Metanephros (tissue), 2 donors: ENCODE measurements around the gene ALDH16A1. TPM values are rescaled to one million over a fixed set of nuclear protein-coding genes. Genes with fewer than 3 reads are reported as not detected.

Experiments used
- small RNA-seq: library from RNA; depleted of rRNA; stranded (forward); fragments of <200 nt; gene quantifications from one replicate; pipeline ENCODE3, GENCODE V24; 2014; ENCODE audit warnings: low replicate concordance
- total RNA-seq: library from RNA; depleted of rRNA; stranded (reverse); fragments of >200 nt; gene quantifications from one replicate; pipeline ENCODE4 v1.2.3, GENCODE V29; 2014

The ALDH16A1 gene
- 43.6 TPM for total RNA-seq

DNA sequence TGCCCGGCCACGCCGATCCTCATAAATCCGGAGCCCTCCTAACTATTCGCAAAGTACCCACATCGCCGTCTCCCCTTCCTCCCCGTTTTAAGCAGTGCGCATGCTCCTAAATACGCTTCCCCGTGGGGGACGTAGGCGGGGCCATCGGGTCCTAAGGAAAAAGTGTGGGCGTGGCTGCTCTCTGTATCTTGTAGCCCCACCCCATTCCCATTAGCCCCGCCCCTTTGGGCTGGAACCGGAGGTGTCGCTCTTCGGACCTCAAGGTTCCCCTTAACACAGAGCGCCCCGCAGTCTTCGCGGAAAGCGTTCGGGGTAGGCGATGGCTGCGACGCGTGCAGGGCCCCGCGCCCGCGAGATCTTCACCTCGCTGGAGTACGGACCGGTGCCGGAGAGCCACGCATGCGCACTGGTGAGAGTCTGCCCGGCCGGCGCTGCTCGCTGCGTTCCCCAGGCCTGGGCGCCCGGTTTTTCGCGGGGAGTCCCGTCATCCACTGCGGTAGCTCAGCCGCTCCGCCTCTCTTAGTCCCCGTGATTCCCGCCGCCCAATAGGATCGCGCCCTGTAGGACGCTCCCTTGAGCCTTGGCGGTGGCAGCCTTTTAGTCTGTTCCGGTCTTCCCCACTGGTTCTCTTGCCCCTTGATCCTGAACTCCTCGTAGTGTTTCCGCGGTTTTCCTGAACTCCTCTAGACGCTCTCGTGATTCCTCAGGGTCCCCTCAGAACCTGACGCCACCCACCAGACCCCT, at the start of gene ALDH16A1:
TSS of gene ALDH16A1 (plus strand) at position 213 of the 744 bp plus-strand sequence. CDS start at position 320, 107 bp downstream.

GRCh38 chr19:49423071-49423984, 29.7 kb upstream of the ALDH16A1 start, which contains the start of gene PTH2:
TSS of gene PTH2 (minus strand) at chr19:49423441. CDS start at chr19:49423339, 102 bp downstream.

GRCh38 chr19:49425178-49425577, 27.8 kb upstream of the ALDH16A1 start, which contains the start of gene GFY:
TSS of gene GFY (plus strand) at chr19:49425388. CDS start at chr19:49426431, 1,043 bp downstream.

DNA sequence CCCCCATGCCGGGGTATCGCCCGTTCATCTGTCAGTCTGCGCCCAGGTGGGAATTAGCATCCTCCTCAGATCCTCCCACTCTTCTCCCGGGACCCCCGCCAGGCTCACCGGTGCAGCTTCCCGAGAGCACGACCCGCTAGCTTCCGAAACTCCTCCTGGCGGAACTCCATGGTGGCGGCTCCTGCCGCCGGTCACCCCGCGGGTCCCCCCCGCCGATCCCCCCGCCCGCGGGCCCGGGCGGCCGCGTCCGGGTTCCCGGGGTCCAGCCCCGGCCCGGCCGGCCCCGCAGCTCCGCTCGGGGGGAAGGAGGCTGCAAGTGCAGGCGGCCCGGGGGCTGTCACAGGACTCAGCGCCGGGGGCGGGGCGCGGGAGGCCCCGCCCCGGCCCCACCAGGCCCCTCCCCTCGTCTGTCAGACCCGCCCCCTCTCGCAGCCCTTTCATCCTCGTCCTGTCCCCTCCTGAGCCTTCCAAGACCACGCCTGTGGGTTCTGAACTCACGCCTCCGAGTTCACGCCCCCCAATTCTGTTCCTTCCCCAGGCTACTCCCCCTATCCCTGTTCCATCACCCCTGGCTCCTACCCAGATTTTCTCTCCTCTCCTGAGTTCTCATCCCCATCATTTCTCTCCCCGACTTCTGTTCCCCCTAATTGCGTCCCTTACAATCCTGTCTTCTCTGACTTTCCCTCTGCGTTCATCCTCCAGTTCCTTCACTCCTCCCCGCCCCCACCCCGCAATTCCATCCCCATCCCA, 11.6 kb upstream of the ALDH16A1 start, which contains the start of gene SLC17A7:
TSS of gene SLC17A7 (minus strand) at position 318 of the 750 bp plus-strand sequence. CDS start at position 170, 148 bp downstream.

DNA sequence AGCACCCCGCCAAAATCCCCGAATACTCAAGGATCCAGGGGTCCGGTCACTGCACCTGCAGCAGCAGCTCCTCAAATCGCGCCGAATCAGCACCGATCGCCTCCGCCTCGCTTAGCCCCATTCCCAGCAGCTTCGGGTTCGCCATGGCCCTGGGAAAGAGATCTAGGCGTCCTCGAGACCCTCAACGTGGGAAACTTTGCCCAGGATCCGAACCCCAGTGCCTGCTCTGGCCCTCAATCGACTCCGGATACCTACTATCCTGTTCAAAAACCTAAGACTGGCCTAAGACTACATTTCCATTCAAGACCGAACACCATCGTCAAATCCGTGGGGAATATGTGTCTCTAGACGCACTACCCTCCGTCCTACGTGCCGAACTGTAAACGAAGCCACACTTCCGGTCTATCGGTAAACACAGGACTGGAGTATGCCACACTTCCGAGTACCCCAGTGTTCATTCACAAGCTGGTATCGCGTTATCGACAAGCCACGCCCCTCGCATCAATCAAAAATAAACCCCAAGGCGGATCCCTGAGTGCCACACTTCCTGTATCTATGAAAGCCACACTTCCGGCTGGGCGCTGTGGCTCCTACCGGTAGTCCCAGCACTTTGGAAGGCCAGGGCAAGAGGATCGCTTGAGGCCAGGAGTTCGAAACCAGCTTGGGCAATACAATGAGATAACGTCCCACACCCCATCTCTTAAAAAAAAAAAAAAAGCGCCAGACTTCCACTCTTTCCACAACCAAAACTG, 1.4 kb upstream of the ALDH16A1 start, which contains the start of gene PIH1D1:
TSS of gene PIH1D1 (minus strand) at position 385 of the 752 bp plus-strand sequence. CDS start at position 145, 240 bp downstream.

GRCh38 chr19:49473868-49474541, 21.0 kb downstream of the ALDH16A1 start, which contains the start of gene FLT3LG:
TSS of gene FLT3LG (plus strand) at chr19:49474215. CDS start at chr19:49474640, 425 bp downstream.

GRCh38 chr19:49487277-49488045, 34.4 kb downstream of the ALDH16A1 start, which contains the start of gene RPL13A:
TSS of gene RPL13A (plus strand) at chr19:49487608. CDS start at chr19:49487630, 22 bp downstream.

Small RNA genes within 50 kb of the gene (small RNA-seq; reads per million reads assigned to genes)
- gene COX6CP7, result not detected
- gene MIR150, result 5.1 reads per million, percentile 93 among the genes with 10 or more reads in this experiment
- gene SNORD32A, result not detected
- not detected for gene SNORD33
- not detected for gene SNORD34
- not detected for gene SNORD35A
- not detected for gene SNORD35B

Other genes starting within 250 kb of the ALDH16A1 start
- gene SLC6A16, start 128.0 kb upstream of the ALDH16A1 start, total RNA-seq, result 3.2 TPM
- 16.5 TPM for gene CD37, start 117.8 kb upstream of the ALDH16A1 start, total RNA-seq
- 49.9 TPM for gene TEAD2, start 90.8 kb upstream of the ALDH16A1 start, total RNA-seq
- gene DKKL1, start 89.3 kb upstream of the ALDH16A1 start, total RNA-seq, result 1.5 TPM
- gene KASH5, start 65.0 kb upstream of the ALDH16A1 start, total RNA-seq, result not detected
- not detected for gene PTH2, start 29.8 kb upstream of the ALDH16A1 start, total RNA-seq
- gene GFY, start 27.8 kb upstream of the ALDH16A1 start, total RNA-seq, result not detected
- 2.8 TPM for gene SLC17A7, start 11.7 kb upstream of the ALDH16A1 start, total RNA-seq
- 76.4 TPM for gene PIH1D1, start 1.4 kb upstream of the ALDH16A1 start, total RNA-seq
- 3.1 TPM for gene FLT3LG, start 21.0 kb downstream of the ALDH16A1 start, total RNA-seq
- 2,667 TPM for gene RPL13A, start 34.4 kb downstream of the ALDH16A1 start, total RNA-seq
- 2,754 TPM for gene RPS11, start 43.2 kb downstream of the ALDH16A1 start, total RNA-seq
- 205 TPM for gene FCGRT, start 59.4 kb downstream of the ALDH16A1 start, total RNA-seq
- 33.7 TPM for gene RCN3, start 74.8 kb downstream of the ALDH16A1 start, total RNA-seq
- 81.5 TPM for gene NOSIP, start 127.3 kb downstream of the ALDH16A1 start, total RNA-seq
- gene PRRG2, start 128.1 kb downstream of the ALDH16A1 start, total RNA-seq, result 5.0 TPM
- 17.0 TPM for gene PRR12, start 138.0 kb downstream of the ALDH16A1 start, total RNA-seq
- gene RRAS, start 186.9 kb downstream of the ALDH16A1 start, total RNA-seq, result 14.7 TPM
- 30.1 TPM for gene SCAF1, start 189.0 kb downstream of the ALDH16A1 start, total RNA-seq
- 52.4 TPM for gene IRF3, start 212.6 kb downstream of the ALDH16A1 start, total RNA-seq
- gene BCL2L12, start 212.7 kb downstream of the ALDH16A1 start, total RNA-seq, result 13.0 TPM
- 246 TPM for gene PRMT1, start 224.0 kb downstream of the ALDH16A1 start, total RNA-seq
- gene ADM5, start 236.4 kb downstream of the ALDH16A1 start, total RNA-seq, result 0.76 TPM
- 10.9 TPM for gene CPT1C, start 237.9 kb downstream of the ALDH16A1 start, total RNA-seq